ENCODE results near the gene NOXRED1. TPM values are rescaled to one million over a fixed set of nuclear protein-coding genes. Genes with fewer than 3 reads are reported as not detected.

Gene NOXRED1
- total RNA-seq, 1 donor = 0.09 TPM

- H3K4me3 ChIP-seq (ENCODE audit: low read depth, low read length) = no peak overlapping the region
- DNase-seq (ENCODE audit: low read depth) = no peak
- TF ChIP-seq, protein P1, sequence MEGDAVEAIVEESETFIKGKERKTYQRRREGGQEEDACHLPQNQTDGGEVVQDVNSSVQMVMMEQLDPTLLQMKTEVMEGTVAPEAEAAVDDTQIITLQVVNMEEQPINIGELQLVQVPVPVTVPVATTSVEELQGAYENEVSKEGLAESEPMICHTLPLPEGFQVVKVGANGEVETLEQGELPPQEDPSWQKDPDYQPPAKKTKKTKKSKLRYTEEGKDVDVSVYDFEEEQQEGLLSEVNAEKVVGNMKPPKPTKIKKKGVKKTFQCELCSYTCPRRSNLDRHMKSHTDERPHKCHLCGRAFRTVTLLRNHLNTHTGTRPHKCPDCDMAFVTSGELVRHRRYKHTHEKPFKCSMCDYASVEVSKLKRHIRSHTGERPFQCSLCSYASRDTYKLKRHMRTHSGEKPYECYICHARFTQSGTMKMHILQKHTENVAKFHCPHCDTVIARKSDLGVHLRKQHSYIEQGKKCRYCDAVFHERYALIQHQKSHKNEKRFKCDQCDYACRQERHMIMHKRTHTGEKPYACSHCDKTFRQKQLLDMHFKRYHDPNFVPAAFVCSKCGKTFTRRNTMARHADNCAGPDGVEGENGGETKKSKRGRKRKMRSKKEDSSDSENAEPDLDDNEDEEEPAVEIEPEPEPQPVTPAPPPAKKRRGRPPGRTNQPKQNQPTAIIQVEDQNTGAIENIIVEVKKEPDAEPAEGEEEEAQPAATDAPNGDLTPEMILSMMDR (IDR thresholded peaks at IDR 0.05; ENCODE audit: insufficient read depth, low read length) = no peak
These were observed 44.6 kb downstream of the NOXRED1 start for GRCh38 chr14:77378701-77379100.

- H3K4me3 ChIP-seq (ENCODE audit: low read depth, low read length) = peak overlapping the region; percentile 88
- DNase-seq (ENCODE audit: low read depth) = no peak
- TF ChIP-seq, protein P1 (IDR thresholded peaks at IDR 0.05; ENCODE audit: insufficient read depth, low read length) = no peak
These were observed 45.9 kb downstream of the NOXRED1 start for GRCh38 chr14:77377502-77377844.

DNA sequence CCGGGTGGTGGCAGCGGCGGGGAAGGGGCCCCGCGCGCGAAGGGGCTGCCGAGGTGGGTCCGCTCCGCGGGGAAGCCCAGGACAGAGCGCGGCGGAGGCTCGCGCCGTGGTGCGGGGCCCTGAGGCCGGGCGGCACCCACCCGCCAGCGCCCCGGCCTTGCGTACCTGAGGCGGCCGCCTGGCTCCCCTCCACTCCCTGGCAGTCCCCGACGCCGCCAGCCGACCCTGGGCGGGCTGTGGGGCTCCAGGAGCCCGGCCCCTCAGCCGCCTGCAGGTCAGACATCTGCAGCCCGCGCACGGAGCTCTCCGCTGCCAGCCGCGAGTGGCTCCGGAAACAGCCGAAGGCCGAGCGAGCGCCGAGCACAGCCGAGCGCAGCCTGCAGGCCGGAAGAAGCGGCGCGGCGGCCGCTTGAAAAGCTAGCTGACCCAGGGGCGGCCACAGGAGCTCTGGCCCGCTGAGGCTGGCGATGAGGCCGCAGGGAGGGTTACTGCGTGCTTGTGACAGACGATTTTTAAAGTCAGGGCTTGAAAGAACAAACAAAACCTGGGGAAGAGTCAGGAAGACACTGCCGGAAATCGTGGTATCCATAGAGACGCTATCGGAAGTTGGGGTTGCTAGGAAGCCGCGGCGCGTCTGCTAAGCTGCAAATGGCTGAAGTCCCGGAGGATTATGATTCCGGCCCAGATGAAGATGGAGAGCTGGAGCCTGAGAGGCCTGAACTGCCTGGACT, 46.4 kb downstream of the NOXRED1 start, which contains the start of the genes SAMD15 and TMED8:
SAMD15 (plus strand) TSS at position 609 of the 731 bp plus-strand sequence; CDS start at position 649, 40 bp downstream.
TMED8 (minus strand) TSS at position 324 of the 731 bp plus-strand sequence; CDS start at position 283, 41 bp downstream.
- TF ChIP-seq, protein P1 (IDR thresholded peaks at IDR 0.05; ENCODE audit: insufficient read depth, low read length) = peak; percentile 35
- DNase-seq (ENCODE audit: low read depth) = peak; percentile 85
- H3K4me3 ChIP-seq (ENCODE audit: low read depth, low read length) = peak within 1 kb of the TSS; percentile 88

DNA sequence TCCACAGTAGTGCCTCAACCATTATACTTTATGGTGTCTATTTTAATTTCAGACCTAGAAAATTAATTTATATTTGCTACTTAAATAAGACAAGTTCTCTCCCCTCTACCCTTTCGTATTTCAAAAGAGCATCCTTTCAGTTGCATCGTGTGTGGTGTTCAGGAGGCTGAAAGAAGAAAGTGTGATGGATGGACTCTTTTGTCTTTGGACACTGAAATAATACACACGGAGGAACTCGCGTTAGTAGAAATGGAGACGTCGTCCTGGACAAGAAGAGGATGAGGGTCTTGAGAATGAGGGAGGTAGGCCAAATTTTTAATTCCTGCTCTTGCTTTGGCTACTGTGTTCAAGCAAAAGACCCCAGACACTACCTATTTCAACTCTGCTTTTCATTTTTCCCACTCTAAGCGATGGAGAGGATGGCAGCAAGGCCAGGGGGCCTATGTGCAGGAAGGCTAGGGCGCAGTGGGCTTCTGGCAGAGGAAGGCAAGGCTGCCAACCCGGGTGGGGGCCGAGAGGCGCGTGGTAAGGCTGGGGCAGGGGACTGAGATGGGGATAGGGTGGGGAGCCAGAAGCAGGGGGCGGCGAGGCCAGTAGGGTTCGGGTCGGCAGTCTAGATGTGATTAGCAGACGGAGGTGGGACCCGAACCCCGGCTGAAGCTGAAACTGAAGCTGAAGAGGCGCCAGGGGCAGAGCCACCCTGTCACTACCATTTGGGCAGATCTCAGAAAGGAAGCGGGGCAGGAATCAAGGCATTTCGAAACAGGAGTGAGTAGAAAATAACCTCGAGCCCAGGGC, 47.2 kb downstream of the NOXRED1 start:
- peak; percentile 8 for DNase-seq (ENCODE audit: low read depth)
- peak overlapping the region; percentile 88 for H3K4me3 ChIP-seq (ENCODE audit: low read depth, low read length)
- TF ChIP-seq, protein P1 (IDR thresholded peaks at IDR 0.05; ENCODE audit: insufficient read depth, low read length) = no peak

- peak overlapping the region; percentile 88 for H3K4me3 ChIP-seq (ENCODE audit: low read depth, low read length)
- TF ChIP-seq, protein P1 (IDR thresholded peaks at IDR 0.05; ENCODE audit: insufficient read depth, low read length) = no peak
- no peak for DNase-seq (ENCODE audit: low read depth)
These were observed 48.0 kb downstream of the NOXRED1 start for GRCh38 chr14:77375164-77375950.

GRCh38 chr14:77372304-77372841, 51.0 kb downstream of the NOXRED1 start:
- TF ChIP-seq, protein P1 (IDR thresholded peaks at IDR 0.05; ENCODE audit: insufficient read depth, low read length) = no peak
- DNase-seq (ENCODE audit: low read depth) = peak; percentile 3
- H3K4me3 ChIP-seq (ENCODE audit: low read depth, low read length) = no peak overlapping the region
